ENCODE data around the gene CYP2A7.
"Not testable (repeated sequence)": the region's sequence is repeated elsewhere in the genome, so short reads cannot be mapped to it uniquely, and the experiment has no call there.

DNA sequence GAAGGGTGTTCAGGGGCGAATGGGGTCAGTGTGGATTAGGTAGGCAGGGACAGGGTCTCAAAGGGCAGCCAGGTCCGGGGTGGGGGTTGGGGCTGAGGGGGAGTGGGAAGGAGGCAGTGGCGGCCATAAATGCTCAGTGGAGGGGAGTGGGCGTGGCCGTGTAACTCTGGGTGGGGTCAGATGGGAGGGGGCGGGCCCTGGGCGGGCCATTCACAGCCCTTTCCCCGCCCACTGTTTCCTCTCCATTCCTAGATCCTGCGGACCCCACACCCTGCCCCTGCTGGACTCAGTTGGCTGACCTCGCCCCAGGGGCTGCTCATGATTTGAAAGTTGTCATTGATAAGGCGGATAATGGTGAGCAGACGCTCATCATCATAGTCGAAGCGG is 55.7 kb downstream of the CYP2A7 start:
- TF ChIP-seq, protein P1, sequence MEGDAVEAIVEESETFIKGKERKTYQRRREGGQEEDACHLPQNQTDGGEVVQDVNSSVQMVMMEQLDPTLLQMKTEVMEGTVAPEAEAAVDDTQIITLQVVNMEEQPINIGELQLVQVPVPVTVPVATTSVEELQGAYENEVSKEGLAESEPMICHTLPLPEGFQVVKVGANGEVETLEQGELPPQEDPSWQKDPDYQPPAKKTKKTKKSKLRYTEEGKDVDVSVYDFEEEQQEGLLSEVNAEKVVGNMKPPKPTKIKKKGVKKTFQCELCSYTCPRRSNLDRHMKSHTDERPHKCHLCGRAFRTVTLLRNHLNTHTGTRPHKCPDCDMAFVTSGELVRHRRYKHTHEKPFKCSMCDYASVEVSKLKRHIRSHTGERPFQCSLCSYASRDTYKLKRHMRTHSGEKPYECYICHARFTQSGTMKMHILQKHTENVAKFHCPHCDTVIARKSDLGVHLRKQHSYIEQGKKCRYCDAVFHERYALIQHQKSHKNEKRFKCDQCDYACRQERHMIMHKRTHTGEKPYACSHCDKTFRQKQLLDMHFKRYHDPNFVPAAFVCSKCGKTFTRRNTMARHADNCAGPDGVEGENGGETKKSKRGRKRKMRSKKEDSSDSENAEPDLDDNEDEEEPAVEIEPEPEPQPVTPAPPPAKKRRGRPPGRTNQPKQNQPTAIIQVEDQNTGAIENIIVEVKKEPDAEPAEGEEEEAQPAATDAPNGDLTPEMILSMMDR (conservative IDR thresholded peaks at IDR 0.05): not testable (repeated sequence)
- TF ChIP-seq EZH2 (IDR thresholded peaks at IDR 0.05; ENCODE audit: low read depth): not testable (repeated sequence)
